Adrenal gland (tissue), 12 donors: Measurements from ENCODE around the gene WDHD1. TPM values are rescaled to one million over a fixed set of nuclear protein-coding genes. Genes with fewer than 3 reads are reported as not detected.

Source experiments
- DNase-seq, 7 donors: peaks; one replicate each; pipeline ENCODE4 v3.0.0-alpha.2; 2019 to 2020
- H3K27ac ChIP-seq, 5 donors: fragments of 200-600 bp; sonication (generic) in 4 of 5; 1 replicate in 3 of 5; 2 replicates in 2 of 5; pipeline versions ENCODE4 v1.5.1 to v1.8.0; 2016 to 2020; ENCODE audit warnings: mild to moderate bottlenecking in 1 of 5
- H3K27me3 ChIP-seq: fragments of 200-600 bp; 2 replicates; pipeline ENCODE4 v1.8.0; 2021
- H3K36me3 ChIP-seq, 2 donors: fragments of 200-600 bp; replicated peaks in 1 of 2; 1 replicate in 1 of 2; 2 replicates in 1 of 2; pipeline versions ENCODE4 v1.5.1 to v1.8.0; 2018 to 2022
- H3K4me1 ChIP-seq, 2 donors: fragments of 200-600 bp; replicated peaks in 1 of 2; 1 replicate in 1 of 2; 2 replicates in 1 of 2; pipeline versions ENCODE4 v1.5.1 to v1.8.0; 2018 to 2021
- H3K4me3 ChIP-seq, 4 donors: fragments of 200-600 bp; sonication (generic) in 3 of 4; one replicate each; pipeline ENCODE4 v1.5.1; 2016 to 2018
- H3K9me3 ChIP-seq, 3 donors: fragments of 200-600 bp; sonication (generic) in 1 of 3; replicated peaks in 1 of 3; 1 replicate in 2 of 3; 2 replicates in 1 of 3; pipeline versions ENCODE4 v1.5.1 to v1.8.0; 2016 to 2021
- POLR2A ChIP-seq, 2 donors: fragments of 450-650 bp; IDR thresholded peaks; one replicate each; pipeline ENCODE4 v1.6.1; 2017; ENCODE audit warnings: antibody characterized with exemption in 2 of 2, mild to moderate bottlenecking in 2 of 2, moderate library complexity in 1 of 2
- WGBS, 4 donors: extraction: QIAGEN DNeasy Blood & Tissue Kit in 2 of 4; methylation state at CpG; one replicate each; pipeline versions ENCODE4 v1.1.5 to v1.1.7; 2013 to 2017; 5-methylcytosine and 5-hydroxymethylcytosine counted together
- intact Hi-C, 2 donors: fragments of 100-400 bp; cut with DNase I; formaldehyde crosslinking; loops; one replicate each; pipeline versions ENCODE4 v1.14.1 to v1.15.0; 2022 to 2023
- polyA plus RNA-seq, 3 donors: library from polyadenylated mRNA; stranded (reverse); fragments of 200-250 nt in 2 of 3; fragments of 350-450 nt in 1 of 3; fragmentation: Illumina TruSeq in 1 of 3; extraction: RNeasy Lipid Tissue Mini Kit (QIAGEN cat#74804) in 1 of 3; gene quantifications; one replicate each; pipeline ENCODE4 v1.2.3, GENCODE V29; 2013 to 2014
- total RNA-seq, 9 donors: library from RNA; depleted of rRNA in 4 of 9; stranded (reverse); fragments of >200 nt in 4 of 9; fragments of 120-200 nt in 1 of 9; fragmentation: NEBNext Ultra II Directional in 1 of 9; extraction: Animal tissue kit (Norgen Biotek cat#: 25700) in 1 of 9; gene quantifications; one replicate each; pipeline versions ENCODE4 v1.1.0 to v1.2.4, GENCODE V29; 2013 to 2023
- TF ChIP-seq, protein P1 (sequence below), 6 experiments: fragments of 450-650 bp in 4 of 6; fragments of 200-600 bp in 2 of 6; sonication (generic) in 1 of 6; IDR thresholded peaks; 1 replicate in 5 of 6; 2 replicates in 1 of 6; pipeline versions ENCODE4 v1.5.1 to v1.8.0; 2016 to 2021; ENCODE audit warnings: antibody characterized with exemption in 6 of 6, mild to moderate bottlenecking in 2 of 6, moderate library complexity in 1 of 6
- donor health status: healthy with polysubstance abuse.
- donor health status: Bipolar disorder and iron deficiency.
- donor health status: DM: yes; HTN: yes; CAD: no.
- donor health status: DM: no; HTN: no; CAD: no.
- donor health status: DM: no; HTN: no; CAD: no.
- donor health status: DM: yes; HTN: yes; CAD: no.

The WDHD1 gene
- total and polyA plus RNA-seq, 12 donors = 0.64 to 8.7 (median 3.0) TPM

DNA sequence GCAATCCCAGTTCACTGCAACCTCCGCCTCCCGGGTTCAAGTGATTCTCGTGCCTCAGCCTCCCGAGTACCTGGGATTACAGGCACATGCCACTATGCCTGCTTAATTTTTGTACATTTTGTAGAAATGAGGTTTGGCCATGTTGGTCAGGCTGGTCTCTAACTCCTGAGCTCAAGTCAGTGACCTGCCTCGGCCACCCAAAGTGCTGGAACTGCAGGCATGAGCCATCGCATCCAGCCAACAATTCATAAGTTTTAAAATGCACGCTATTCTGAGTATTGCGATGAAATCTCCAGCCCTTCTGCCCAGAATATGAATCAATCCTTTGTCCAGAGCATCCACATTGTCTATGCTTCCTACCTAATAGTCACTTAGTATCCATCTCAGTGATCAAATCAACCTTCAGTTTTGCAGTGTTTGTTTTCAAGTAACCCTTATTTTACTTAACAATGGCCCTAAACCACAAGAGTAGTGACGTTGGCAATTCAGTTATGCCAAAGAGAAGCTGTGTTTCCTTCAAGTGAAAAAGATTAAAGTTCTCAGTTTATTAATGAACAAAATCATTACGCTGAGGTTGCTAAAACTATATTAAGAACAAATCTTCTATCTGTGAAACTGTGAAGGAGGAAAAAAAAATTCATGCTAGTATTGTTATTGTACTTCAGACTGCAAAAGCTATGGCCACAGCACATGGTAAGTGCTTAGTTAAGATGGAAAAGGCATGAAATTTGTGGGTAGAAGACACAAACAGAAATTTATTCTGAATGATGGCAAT, 135.2 kb downstream of the WDHD1 start:
- no peak overlapping the region for H3K27ac ChIP-seq
- intact Hi-C loops = no loop called here
- TF ChIP-seq, protein P1, sequence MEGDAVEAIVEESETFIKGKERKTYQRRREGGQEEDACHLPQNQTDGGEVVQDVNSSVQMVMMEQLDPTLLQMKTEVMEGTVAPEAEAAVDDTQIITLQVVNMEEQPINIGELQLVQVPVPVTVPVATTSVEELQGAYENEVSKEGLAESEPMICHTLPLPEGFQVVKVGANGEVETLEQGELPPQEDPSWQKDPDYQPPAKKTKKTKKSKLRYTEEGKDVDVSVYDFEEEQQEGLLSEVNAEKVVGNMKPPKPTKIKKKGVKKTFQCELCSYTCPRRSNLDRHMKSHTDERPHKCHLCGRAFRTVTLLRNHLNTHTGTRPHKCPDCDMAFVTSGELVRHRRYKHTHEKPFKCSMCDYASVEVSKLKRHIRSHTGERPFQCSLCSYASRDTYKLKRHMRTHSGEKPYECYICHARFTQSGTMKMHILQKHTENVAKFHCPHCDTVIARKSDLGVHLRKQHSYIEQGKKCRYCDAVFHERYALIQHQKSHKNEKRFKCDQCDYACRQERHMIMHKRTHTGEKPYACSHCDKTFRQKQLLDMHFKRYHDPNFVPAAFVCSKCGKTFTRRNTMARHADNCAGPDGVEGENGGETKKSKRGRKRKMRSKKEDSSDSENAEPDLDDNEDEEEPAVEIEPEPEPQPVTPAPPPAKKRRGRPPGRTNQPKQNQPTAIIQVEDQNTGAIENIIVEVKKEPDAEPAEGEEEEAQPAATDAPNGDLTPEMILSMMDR (IDR thresholded peaks at IDR 0.05) = no peak
- no peak for TF ChIP-seq POLR2A (IDR thresholded peaks at IDR 0.05)
- no peaks in the 10 kb centered on the region for H3K36me3 ChIP-seq
- no peak overlapping the region for H3K4me3 ChIP-seq
- H3K27me3 ChIP-seq = no peaks in the 10 kb centered on the region
- H3K4me1 ChIP-seq = no peaks in the 10 kb centered on the region
- DNase-seq = no peak
- no peaks in the 10 kb centered on the region for H3K9me3 ChIP-seq
- 87 to 89% (median 88%) methylated on average over 10 of the region's 10 CpGs for WGBS, 4 donors

DNA sequence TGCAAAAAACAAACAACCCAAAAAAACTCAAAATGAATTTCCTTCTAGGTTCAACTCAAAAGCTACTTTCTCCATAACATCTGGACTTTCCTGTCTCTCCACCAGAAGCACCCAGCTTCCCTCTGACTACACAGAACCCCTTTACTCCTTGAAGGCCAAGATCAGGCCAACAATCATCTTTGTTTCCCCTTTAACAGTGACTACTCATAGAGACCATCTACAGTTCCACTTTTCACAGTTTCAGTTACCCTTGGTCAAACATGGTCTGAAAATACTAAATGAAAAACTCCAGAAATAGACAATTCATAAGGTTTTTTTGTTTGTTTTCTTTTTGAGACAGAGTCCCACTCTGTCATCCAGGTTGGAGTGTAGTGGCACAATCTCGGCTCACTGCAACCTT, 136.1 kb downstream of the WDHD1 start:
- no peaks in the 10 kb centered on the region for H3K9me3 ChIP-seq
- intact Hi-C loops = no loop called here
- 88 to 100% (median 93%) methylated on average over 1 of the region's 1 CpG for WGBS, 4 donors

DNA sequence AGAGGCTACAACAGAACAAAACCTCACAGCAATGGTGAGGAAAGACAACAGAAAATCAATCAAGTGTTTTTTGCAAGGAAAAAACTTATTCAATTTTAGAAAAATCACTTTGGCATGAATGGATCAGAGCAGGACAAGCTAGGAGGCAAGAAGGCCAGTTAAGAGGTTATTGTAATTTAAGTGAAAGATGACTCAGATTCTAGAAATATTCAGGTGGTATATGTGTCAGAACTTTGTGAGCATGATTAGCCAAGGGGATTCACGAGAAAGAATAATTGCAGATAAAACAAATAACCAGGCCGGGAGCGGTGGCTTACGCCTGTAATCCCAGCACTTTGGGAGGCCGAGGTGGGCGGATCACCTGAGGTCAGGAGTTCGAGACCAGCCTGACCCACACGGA, 137.0 kb downstream of the WDHD1 start:
- no peaks in the 10 kb centered on the region for H3K4me1 ChIP-seq
- intact Hi-C loops = no loop called here
- no peak for DNase-seq
- no peak overlapping the region for H3K27ac ChIP-seq
- H3K4me3 ChIP-seq = no peak overlapping the region
- no peaks in the 10 kb centered on the region for H3K9me3 ChIP-seq
- 91 to 96% (median 93%) methylated on average over 8 of the region's 8 CpGs for WGBS, 4 donors
- TF ChIP-seq, protein P1 (IDR thresholded peaks at IDR 0.05) = no peak
- TF ChIP-seq POLR2A (IDR thresholded peaks at IDR 0.05) = no peak
- no peaks in the 10 kb centered on the region for H3K27me3 ChIP-seq
- no peaks in the 10 kb centered on the region for H3K36me3 ChIP-seq

More for the DNA sequence above, 136.1 kb downstream of the WDHD1 start:
- Histone ChIP-seq H3K27ac (no peak overlapping the region), H3K36me3 (no peaks in the 10 kb centered on the region), H3K4me1 (no peaks in the 10 kb centered on the region), H3K27me3 (no peaks in the 10 kb centered on the region), H3K4me3 (no peak overlapping the region)
- TF ChIP-seq, protein P1 (IDR thresholded peaks at IDR 0.05) = no peak
- TF ChIP-seq POLR2A (IDR thresholded peaks at IDR 0.05) = no peak
- DNase-seq = no peak

Other genes with a start within 250 kb of the WDHD1 start
- gene GCH1, start 124.3 kb downstream of the WDHD1 start, total RNA-seq = 10 to 100 TPM in 4 of 9 donors, 1 to 10 TPM in 5; 2.8 to 24.9 (median 8.1) TPM
- gene GCH1, start 124.3 kb downstream of the WDHD1 start, polyA plus RNA-seq = 10 to 100 TPM; 10.1 to 29.8 (median 10.7) TPM
- 10 to 100 TPM in 7 of 9 donors, 1 to 10 TPM in 2; 8.0 to 23.1 (median 14.1) TPM for gene SOCS4, start 137 bp upstream of the WDHD1 start, total RNA-seq
- gene SOCS4, start 137 bp upstream of the WDHD1 start, polyA plus RNA-seq = 10 to 100 TPM in 1 of 3 donors, 1 to 10 TPM in 2; 4.5 to 12.0 (median 6.4) TPM
- 100 to 1,000 TPM in 2 of 9 donors, 10 to 100 TPM in 7; 44.0 to 132 (median 81.2) TPM for gene MAPK1IP1L, start 24.5 kb upstream of the WDHD1 start, total RNA-seq
- 100 to 1,000 TPM in 1 of 3 donors, 10 to 100 TPM in 2; 23.2 to 114 (median 25.0) TPM for gene MAPK1IP1L, start 24.5 kb upstream of the WDHD1 start, polyA plus RNA-seq
- gene LGALS3, start 102.2 kb upstream of the WDHD1 start, total RNA-seq = 100 to 1,000 TPM in 5 of 9 donors, 10 to 100 TPM in 4; 11.6 to 248 (median 112) TPM
- 100 to 1,000 TPM in 2 of 3 donors, 10 to 100 TPM in 1; 46.6 to 241 (median 174) TPM for gene LGALS3, start 102.2 kb upstream of the WDHD1 start, polyA plus RNA-seq
- gene DLGAP5, start 164.5 kb upstream of the WDHD1 start, total RNA-seq = 10 to 100 TPM in 1 of 9 donors, 1 to 10 TPM in 3, under 1 TPM in 4, not detected in 1; 0.35 to 12.5 (median 0.99) TPM
- 1 to 10 TPM in 1 of 3 donors, under 1 TPM in 1, not detected in 1; 0.03 to 1.5 TPM for gene DLGAP5, start 164.5 kb upstream of the WDHD1 start, polyA plus RNA-seq
- gene FBXO34, start 244.3 kb upstream of the WDHD1 start, total RNA-seq = 10 to 100 TPM; 12.7 to 31.0 (median 22.2) TPM
- gene FBXO34, start 244.3 kb upstream of the WDHD1 start, polyA plus RNA-seq = 10 to 100 TPM in 1 of 3 donors, 1 to 10 TPM in 2; 5.9 to 16.3 (median 6.6) TPM